Sigmoid colon (tissue), 7 donors: Measurements from ENCODE around the gene MIA3. TPM values are rescaled to one million over a fixed set of nuclear protein-coding genes. Genes with fewer than 3 reads are reported as not detected.

Experiments
- DNase-seq: peaks from one replicate; pipeline ENCODE4 v3.0.0-alpha.2; 2019
- H3K27ac ChIP-seq, 4 donors: fragments of 200-600 bp; sonication (generic); one replicate each; pipeline ENCODE4 v1.5.1; 2016 to 2019; ENCODE audit warnings: mild to moderate bottlenecking in 1 of 4
- H3K27me3 ChIP-seq, 3 donors: fragments of 200-600 bp; sonication (generic); one replicate each; pipeline ENCODE4 v1.5.1; 2019; ENCODE audit warnings: mild to moderate bottlenecking in 1 of 3
- H3K36me3 ChIP-seq, 4 donors: fragments of 200-600 bp; sonication (generic); one replicate each; pipeline ENCODE4 v1.5.1; 2016 to 2019
- H3K4me1 ChIP-seq, 4 donors: fragments of 200-600 bp; sonication (generic); one replicate each; pipeline ENCODE4 v1.5.1; 2017 to 2019
- H3K4me3 ChIP-seq, 4 donors: fragments of 200-600 bp; sonication (generic); one replicate each; pipeline ENCODE4 v1.5.1; 2017 to 2019; ENCODE audit warnings: mild to moderate bottlenecking in 2 of 4, moderate library complexity in 1 of 4
- H3K9me3 ChIP-seq, 4 donors: fragments of 200-600 bp in 3 of 4; sonication (generic) in 3 of 4; one replicate each; pipeline versions ENCODE4 v1.5.1 to v1.6.1; 2013 to 2019
- EP300 ChIP-seq, 4 donors: sonication (generic); formaldehyde crosslinking; IDR thresholded peaks; one replicate each; pipeline ENCODE4 v1.6.1; 2017; ENCODE audit warnings: antibody characterized with exemption in 4 of 4
- POLR2A ChIP-seq, 2 donors: fragments of 450-650 bp; IDR thresholded peaks; one replicate each; pipeline ENCODE4 v1.6.1; 2016; ENCODE audit warnings: antibody characterized with exemption in 2 of 2, mild to moderate bottlenecking in 2 of 2, moderate library complexity in 2 of 2
- POLR2AphosphoS5 ChIP-seq, 4 donors: sonication (generic); formaldehyde crosslinking; IDR thresholded peaks; one replicate each; pipeline ENCODE4 v1.6.1; 2017; ENCODE audit warnings: antibody characterized with exemption in 4 of 4
- WGBS, 2 donors: extraction: QIAGEN DNeasy Blood & Tissue Kit; methylation state at CpG; one replicate each; pipeline ENCODE4 v1.1.7; 2013; 5-methylcytosine and 5-hydroxymethylcytosine counted together
- intact Hi-C: fragments of 100-400 bp; cut with DNase I; formaldehyde crosslinking; loops from one replicate; pipeline ENCODE4 v1.15.1; 2023
- polyA plus RNA-seq, 3 donors: library from polyadenylated mRNA; stranded (reverse); fragments of 200-250 nt; gene quantifications; one replicate each; pipeline ENCODE4 v1.2.3, GENCODE V29; 2013
- total RNA-seq, 4 donors: library from RNA; depleted of rRNA; stranded (reverse); fragments of >200 nt; gene quantifications; one replicate each; pipeline ENCODE4 v1.1.0, GENCODE V29; 2016
- TF ChIP-seq, protein P1 (sequence below), 4 experiments: fragments of 450-650 bp in 3 of 4; fragments of 200-600 bp in 1 of 4; IDR thresholded peaks; one replicate each; pipeline ENCODE4 v1.5.1; 2016 to 2019; ENCODE audit warnings: antibody characterized with exemption in 4 of 4, mild to moderate bottlenecking in 3 of 4, moderate library complexity in 2 of 4
- donor health status: healthy with polysubstance abuse.
- donor health status: Bipolar disorder and iron deficiency.
- donor health status: healthy.

Gene MIA3
- total and polyA plus RNA-seq, 7 donors, result 5.4 to 36.4 (median 27.6) TPM

DNA sequence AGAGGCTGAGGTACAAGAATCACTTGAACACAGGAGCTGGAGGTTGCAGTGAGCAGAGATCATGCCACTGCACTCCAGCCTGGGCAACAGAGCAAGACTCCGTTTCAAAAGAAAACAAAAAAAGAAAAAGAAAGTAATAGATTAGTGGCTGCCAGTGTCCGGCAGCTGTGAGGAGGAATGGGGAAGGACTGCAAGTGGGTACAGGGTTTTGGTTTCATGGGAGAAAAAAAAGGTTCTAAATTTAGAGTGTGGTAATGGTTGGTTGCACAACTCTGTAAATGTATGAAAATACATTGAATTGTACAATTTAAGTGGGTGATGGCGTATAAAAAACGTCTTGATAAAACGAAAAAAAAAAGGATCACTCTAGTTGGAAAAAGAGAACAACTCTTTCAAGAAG is 34.8 kb upstream of the MIA3 start:
- peaks cover 0 to 42% (median 2%) of the 10 kb centered on the region in 4 donors for H3K36me3 ChIP-seq
- intact Hi-C loops, result no loop called here
- TF ChIP-seq, protein P1, sequence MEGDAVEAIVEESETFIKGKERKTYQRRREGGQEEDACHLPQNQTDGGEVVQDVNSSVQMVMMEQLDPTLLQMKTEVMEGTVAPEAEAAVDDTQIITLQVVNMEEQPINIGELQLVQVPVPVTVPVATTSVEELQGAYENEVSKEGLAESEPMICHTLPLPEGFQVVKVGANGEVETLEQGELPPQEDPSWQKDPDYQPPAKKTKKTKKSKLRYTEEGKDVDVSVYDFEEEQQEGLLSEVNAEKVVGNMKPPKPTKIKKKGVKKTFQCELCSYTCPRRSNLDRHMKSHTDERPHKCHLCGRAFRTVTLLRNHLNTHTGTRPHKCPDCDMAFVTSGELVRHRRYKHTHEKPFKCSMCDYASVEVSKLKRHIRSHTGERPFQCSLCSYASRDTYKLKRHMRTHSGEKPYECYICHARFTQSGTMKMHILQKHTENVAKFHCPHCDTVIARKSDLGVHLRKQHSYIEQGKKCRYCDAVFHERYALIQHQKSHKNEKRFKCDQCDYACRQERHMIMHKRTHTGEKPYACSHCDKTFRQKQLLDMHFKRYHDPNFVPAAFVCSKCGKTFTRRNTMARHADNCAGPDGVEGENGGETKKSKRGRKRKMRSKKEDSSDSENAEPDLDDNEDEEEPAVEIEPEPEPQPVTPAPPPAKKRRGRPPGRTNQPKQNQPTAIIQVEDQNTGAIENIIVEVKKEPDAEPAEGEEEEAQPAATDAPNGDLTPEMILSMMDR (IDR thresholded peaks at IDR 0.05), result no peak
- TF ChIP-seq POLR2AphosphoS5 (IDR thresholded peaks at IDR 0.05) (no peak), EP300 (IDR thresholded peaks at IDR 0.05) (no peak), POLR2A (IDR thresholded peaks at IDR 0.05) (no peak)

DNA sequence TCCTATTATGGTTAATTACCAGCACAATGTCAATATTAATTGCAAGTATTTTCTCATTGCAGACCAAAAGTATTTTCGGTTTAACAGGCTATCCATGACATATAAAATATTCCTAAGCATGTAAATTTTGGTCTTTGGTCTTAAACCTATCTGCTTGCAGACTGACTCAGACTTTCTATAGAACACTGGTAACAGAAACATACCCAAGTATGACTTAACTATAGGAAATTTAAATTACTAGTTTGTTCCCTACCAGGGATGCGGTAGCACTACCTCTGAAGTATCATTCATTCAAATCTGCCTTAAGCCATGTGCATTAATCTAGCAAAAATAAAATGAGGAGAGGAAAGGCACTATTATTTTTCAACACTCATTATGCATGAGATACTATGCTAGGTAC is 31.1 kb upstream of the MIA3 start:
- TF ChIP-seq POLR2A (IDR thresholded peaks at IDR 0.05) (no peak), EP300 (IDR thresholded peaks at IDR 0.05) (no peak), POLR2AphosphoS5 (IDR thresholded peaks at IDR 0.05) (no peak)
- TF ChIP-seq, protein P1 (IDR thresholded peaks at IDR 0.05), result no peak
- Histone ChIP-seq H3K4me1 (peaks cover 0 to 20% (median 16%) of the 10 kb centered on the region in 4 donors), H3K27ac (no peak overlapping the region), H3K36me3 (peaks cover 0 to 39% (median 2%) of the 10 kb centered on the region in 4 donors), H3K27me3 (no peaks in the 10 kb centered on the region), H3K4me3 (no peak overlapping the region), H3K9me3 (no peaks in the 10 kb centered on the region)
- whole genome bisulfite sequencing, 2 donors, result 87 to 93% methylated on average over 2 of the region's 2 CpGs
- intact Hi-C loops, result no loop called here
- DNase-seq, result no peak

More for the DNA sequence above, 34.8 kb upstream of the MIA3 start:
- no peak for DNase-seq
- H3K4me3 ChIP-seq, result no peak overlapping the region
- no peak overlapping the region for H3K27ac ChIP-seq
- no peaks in the 10 kb centered on the region for H3K9me3 ChIP-seq
- H3K4me1 ChIP-seq, result peaks cover 0 to 1% (median 0%) of the 10 kb centered on the region in 4 donors
- H3K27me3 ChIP-seq, result no peaks in the 10 kb centered on the region
- WGBS, 2 donors, result 65 to 86% methylated on average over 5 of the region's 5 CpGs

DNA sequence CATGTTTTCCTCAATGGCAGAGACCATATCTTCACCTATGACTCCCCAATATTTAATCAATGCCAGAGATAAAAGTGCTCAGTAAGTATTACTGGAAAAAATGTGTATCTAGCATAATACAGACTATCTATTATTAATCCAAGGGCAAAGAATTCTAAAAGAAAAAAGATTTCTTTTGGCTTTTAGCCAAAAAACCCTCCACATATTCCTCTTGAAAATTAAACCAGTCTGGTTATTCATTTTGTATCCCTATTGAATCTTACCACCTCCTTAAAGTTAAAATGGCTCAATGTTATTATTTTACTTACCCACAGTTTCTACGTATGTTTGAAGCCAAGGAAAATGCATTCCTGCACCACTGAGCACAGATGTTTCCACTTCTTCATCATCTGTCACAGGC is 29.8 kb upstream of the MIA3 start:
- no peaks in the 10 kb centered on the region for H3K27me3 ChIP-seq
- WGBS, 2 donors, result 75 to 95% methylated on average over 1 of the region's 1 CpG
- intact Hi-C loops, result no loop called here
- DNase-seq, result no peak
- no peak overlapping the region for H3K4me3 ChIP-seq
- H3K27ac ChIP-seq, result no peak overlapping the region
- TF ChIP-seq POLR2A (IDR thresholded peaks at IDR 0.05) (no peak), POLR2AphosphoS5 (IDR thresholded peaks at IDR 0.05) (no peak), EP300 (IDR thresholded peaks at IDR 0.05) (no peak)
- TF ChIP-seq, protein P1 (IDR thresholded peaks at IDR 0.05), result no peak
- no peaks in the 10 kb centered on the region for H3K9me3 ChIP-seq
- H3K36me3 ChIP-seq, result peaks cover 0 to 33% (median 2%) of the 10 kb centered on the region in 4 donors
- peaks cover 0 to 20% (median 16%) of the 10 kb centered on the region in 4 donors for H3K4me1 ChIP-seq

DNA sequence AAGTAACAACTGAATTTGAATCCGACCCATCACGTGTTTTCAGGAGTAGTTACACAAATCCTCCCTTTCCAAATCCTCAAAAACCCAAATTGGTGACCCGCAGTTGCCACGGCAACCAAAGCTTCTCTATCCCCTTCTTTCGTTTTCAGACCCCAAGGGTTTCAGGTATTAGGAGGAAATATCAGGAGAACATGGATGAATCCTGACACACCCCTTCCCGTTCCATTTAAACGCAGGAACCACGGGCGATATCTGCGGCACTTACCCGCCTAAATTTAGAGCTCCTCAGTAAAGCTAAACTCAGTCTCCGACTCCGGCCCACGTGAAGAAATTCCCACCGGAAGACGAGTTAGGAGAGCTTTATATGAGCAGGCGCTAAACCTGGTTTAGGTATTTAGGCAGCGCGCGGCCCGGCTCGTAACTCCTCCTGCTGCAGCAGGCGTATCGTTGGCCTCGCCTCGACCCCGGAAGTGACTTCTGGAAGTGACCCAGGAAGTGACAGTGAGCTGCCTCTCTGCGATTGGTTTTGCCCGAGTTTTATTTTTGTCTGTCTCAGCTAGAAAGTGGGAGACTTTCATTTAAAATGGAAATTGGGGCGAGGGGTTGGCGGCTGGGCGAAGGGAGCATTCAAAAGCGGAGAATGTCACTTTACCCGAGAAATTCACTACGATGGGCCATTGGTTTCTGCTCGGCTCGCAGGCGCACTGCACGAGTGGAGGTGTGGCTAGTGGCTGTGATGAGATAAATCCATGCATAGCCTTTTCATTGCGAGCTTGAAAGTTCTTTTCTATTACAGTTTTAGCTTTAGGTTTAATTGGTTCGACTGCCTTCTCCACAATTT is 28.2 kb upstream of the MIA3 start, which contains the start of gene TAF1A:
Gene TAF1A (minus strand): TSS at position 472 of the 841 bp plus-strand sequence.
- Histone ChIP-seq H3K4me1 (peaks cover 0 to 20% (median 16%) of the 10 kb centered on the region in 4 donors), H3K27me3 (no peaks in the 10 kb centered on the region), H3K9me3 (no peaks in the 10 kb centered on the region), H3K36me3 (peaks cover 0 to 19% (median 2%) of the 10 kb centered on the region in 4 donors), H3K27ac (peak within 1 kb of the TSS; percentile 76 to 82 (median 80)), H3K4me3 (peak within 1 kb of the TSS; percentile 59 to 70 (median 62))
- TF ChIP-seq POLR2AphosphoS5 (IDR thresholded peaks at IDR 0.05) (peak; percentile 41 to 69 (median 65)), EP300 (IDR thresholded peaks at IDR 0.05) (no peak)
- WGBS, 2 donors, result 0% methylated on average over 41 of the region's 41 CpGs
- intact Hi-C loops, result loop anchor here (1.0 to 5.0 kb wide), 3 partner anchors 27 to 122 kb away; no protein-coding TSS in a partner anchor
- peak; percentile 94 for DNase-seq

DNA sequence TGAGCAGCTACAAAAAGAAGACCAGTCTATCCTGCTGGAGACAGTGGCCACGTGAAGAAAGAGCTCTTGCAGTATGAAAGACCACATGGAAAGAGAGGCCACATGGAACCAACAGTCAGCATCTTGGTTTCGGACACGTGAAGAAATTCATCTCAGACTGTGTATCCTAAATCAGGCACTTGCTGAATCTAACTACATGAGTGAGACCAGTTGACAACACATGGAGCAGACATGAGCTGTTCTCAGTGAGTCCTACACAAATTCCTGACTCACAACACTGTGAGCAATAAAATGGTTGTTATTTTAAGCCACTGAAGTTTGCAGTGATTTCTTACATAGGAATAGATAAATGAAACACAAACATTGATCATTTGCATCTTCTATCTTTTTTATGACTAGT is 25.7 kb upstream of the MIA3 start:
- Histone ChIP-seq H3K4me3 (no peak overlapping the region), H3K36me3 (peaks cover 0 to 8% (median 0%) of the 10 kb centered on the region in 4 donors), H3K4me1 (peaks cover 0 to 20% (median 16%) of the 10 kb centered on the region in 4 donors), H3K27me3 (no peaks in the 10 kb centered on the region), H3K9me3 (no peaks in the 10 kb centered on the region), H3K27ac (no peak overlapping the region)
- no peak for DNase-seq
- WGBS, 2 donors, result 84 to 89% methylated on average over 3 of the region's 3 CpGs
- intact Hi-C loops, result loop anchor here (5.0 kb wide), 1 partner anchor 125 kb away; no protein-coding TSS in a partner anchor
- TF ChIP-seq POLR2A (IDR thresholded peaks at IDR 0.05) (no peak), EP300 (IDR thresholded peaks at IDR 0.05) (no peak), POLR2AphosphoS5 (IDR thresholded peaks at IDR 0.05) (no peak)
- TF ChIP-seq, protein P1 (IDR thresholded peaks at IDR 0.05), result no peak
